Ishikawa (cell line): ENCODE data around the gene CYS1.

Source experiments
- CEBPB ChIP-seq: IDR thresholded peaks from 2 replicates; pipeline ENCODE4 v1.6.1; 2012
- CREB1 ChIP-seq: IDR thresholded peaks from 2 replicates; pipeline ENCODE4 v1.6.1; 2012; ENCODE audit warnings: low read depth
- EGR1 ChIP-seq: IDR thresholded peaks from 2 replicates; pipeline ENCODE4 v1.6.1; 2012
- EP300 ChIP-seq: IDR thresholded peaks from 2 replicates; pipeline ENCODE4 v1.6.1; 2012; ENCODE audit warnings: borderline replicate concordance
- FOXM1 ChIP-seq: IDR thresholded peaks from 2 replicates; pipeline ENCODE4 v1.6.1; 2012; ENCODE audit warnings: low read depth, borderline replicate concordance
- MAX ChIP-seq: IDR thresholded peaks from 2 replicates; pipeline ENCODE4 v1.6.1; 2012
- NFIC ChIP-seq: IDR thresholded peaks from 2 replicates; pipeline ENCODE4 v1.6.1; 2012
- RAD21 ChIP-seq: IDR thresholded peaks from 2 replicates; pipeline ENCODE4 v1.6.1; 2012; ENCODE audit warnings: low read depth
- REST ChIP-seq: IDR thresholded peaks from 2 replicates; pipeline ENCODE4 v1.6.1; 2012; ENCODE audit warnings: low read depth, mild to moderate bottlenecking
- TAF1 ChIP-seq: IDR thresholded peaks from 2 replicates; pipeline ENCODE4 v1.6.1; 2012; ENCODE audit warnings: low read depth, mild to moderate bottlenecking
- TCF12 ChIP-seq: IDR thresholded peaks from 2 replicates; pipeline ENCODE4 v1.6.1; 2012; ENCODE audit warnings: low read depth
- TEAD4 ChIP-seq: IDR thresholded peaks from 2 replicates; pipeline ENCODE4 v1.6.1; 2012
- USF1 ChIP-seq: IDR thresholded peaks from 2 replicates; pipeline ENCODE4 v1.6.1; 2012
- YY1 ChIP-seq: IDR thresholded peaks from 2 replicates; pipeline ENCODE4 v1.6.1; 2012; ENCODE audit warnings: low read depth
- ZBTB7A ChIP-seq: IDR thresholded peaks from 2 replicates; pipeline ENCODE4 v1.6.1; 2012; ENCODE audit warnings: low read depth

Gene CYS1

GRCh38 chr2:10042301-10043161 is 37.7 kb downstream of the CYS1 start:
- TF ChIP-seq NFIC (no peak), TEAD4 (peak; percentile 32; the same call in 1 of the 2 replicates), MAX (no peak)

GRCh38 chr2:10041711-10042110 is 38.5 kb downstream of the CYS1 start:
- TF ChIP-seq EP300, result no peak
- TF ChIP-seq EGR1, result no peak
- TF ChIP-seq CEBPB, result no peak
- no peak for TF ChIP-seq USF1
- no peak for TF ChIP-seq REST
- no peak for TF ChIP-seq TEAD4
- TF ChIP-seq TCF12, result no peak
- TF ChIP-seq NFIC, result no peak
- no peak for TF ChIP-seq CREB1
- TF ChIP-seq YY1, result no peak
- TF ChIP-seq TAF1, result no peak
- TF ChIP-seq ZBTB7A, result no peak
- no peak for TF ChIP-seq RAD21
- TF ChIP-seq MAX, result no peak
- TF ChIP-seq FOXM1, result no peak

GRCh38 chr2:10039658-10040410 is 40.4 kb downstream of the CYS1 start:
- no peak for TF ChIP-seq EP300
- no peak for TF ChIP-seq CEBPB
- TF ChIP-seq USF1, result no peak
- TF ChIP-seq CREB1, result no peak
- TF ChIP-seq NFIC, result no peak
- no peak for TF ChIP-seq YY1
- no peak for TF ChIP-seq RAD21

- no peak for TF ChIP-seq TEAD4
- TF ChIP-seq NFIC, result no peak
- TF ChIP-seq YY1, result no peak
These were observed 41.5 kb downstream of the CYS1 start for GRCh38 chr2:10038716-10039115.

GRCh38 chr2:10038123-10038522 is 42.1 kb downstream of the CYS1 start:
- TF ChIP-seq USF1, result no peak
- no peak for TF ChIP-seq MAX
- no peak for TF ChIP-seq REST
- no peak for TF ChIP-seq RAD21
- TF ChIP-seq TAF1, result no peak
- TF ChIP-seq EP300, result no peak
- TF ChIP-seq EGR1, result no peak
- TF ChIP-seq ZBTB7A, result no peak
- TF ChIP-seq TCF12, result no peak
- no peak for TF ChIP-seq CEBPB
